Erythroblast (primary cell): Measurements from ENCODE around the gene PLPP6.

Experiments used
- GATA1 ChIP-seq: IDR thresholded peaks from 2 replicates; pipeline ENCODE4 v1.6.1; 2011; ENCODE audit warnings: low read depth, mild to moderate bottlenecking, control low read depth, low read length, moderate library complexity
- POLR2A ChIP-seq: IDR thresholded peaks from 2 replicates; pipeline ENCODE4 v1.6.1; 2011; ENCODE audit warnings: mild to moderate bottlenecking, low read length

DNA sequence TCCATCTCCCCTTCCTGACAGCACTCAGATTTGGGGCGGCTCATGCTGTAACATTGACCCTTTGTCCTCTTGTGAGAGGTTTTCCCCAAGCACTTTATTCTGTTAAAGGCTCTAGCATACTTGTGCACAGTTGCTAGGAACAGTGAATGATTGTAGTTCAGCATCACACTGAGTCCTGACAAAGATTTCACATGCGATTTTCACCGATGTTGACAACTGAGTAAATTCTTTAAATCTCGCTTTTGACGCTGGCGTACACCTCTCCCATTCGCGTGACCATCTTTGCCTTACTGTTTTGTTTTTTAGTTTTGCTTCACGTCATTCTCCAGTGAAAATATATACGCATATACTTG is 18.1 kb downstream of the PLPP6 start:
- TF ChIP-seq POLR2A (no peak), GATA1 (no peak)
